Measurements from ENCODE around the gene CD160.

GRCh38 chr1:145786271-145786670 is 67.0 kb downstream of the CD160 start:
- TF ChIP-seq POLR2A (IDR thresholded peaks at IDR 0.05; ENCODE audit: low read depth, low read length): no peak
- no peak for TF ChIP-seq CTCF (conservative IDR thresholded peaks at IDR 0.05; ENCODE audit: low read depth, low read length)
- TF ChIP-seq SMC3 (IDR thresholded peaks at IDR 0.05; ENCODE audit: low read depth, low read length): no peak
- no peak for TF ChIP-seq MXI1 (IDR thresholded peaks at IDR 0.05; ENCODE audit: borderline replicate concordance, low read depth, low read length)
- no peak for TF ChIP-seq RCOR1 (IDR thresholded peaks at IDR 0.05; ENCODE audit: insufficient replicate concordance, low read length)
- no peak for TF ChIP-seq RAD21 (IDR thresholded peaks at IDR 0.05; ENCODE audit: low read length)
- no peak for TF ChIP-seq USF2 (IDR thresholded peaks at IDR 0.05; ENCODE audit: low read depth, low read length)
- TF ChIP-seq MAZ (IDR thresholded peaks at IDR 0.05; ENCODE audit: borderline replicate concordance, low read depth, low read length): no peak
- TF ChIP-seq RFX5 (IDR thresholded peaks at IDR 0.05; ENCODE audit: low read depth, low read length): no peak
